ENCODE results near the gene SV2A.

The SV2A gene

GRCh38 chr1:149888247-149888998 lies 29.2 kb downstream of the SV2A start (continued):
- TF ChIP-seq ZSCAN5A (tag by site-specific recombination; IDR thresholded peaks at IDR 0.05) (no peak), REST (tag by site-specific recombination; IDR thresholded peaks at IDR 0.05) (peak; percentile 34), KLF17 (tag by site-specific recombination; IDR thresholded peaks at IDR 0.05) (peak; percentile 60; the same call in 1 of the 2 replicates), ZBTB11 (tag by site-specific recombination; conservative IDR thresholded peaks at IDR 0.05; ENCODE audit: low read depth) (peak; percentile 30), ZNF335 (tag by site-specific recombination; conservative IDR thresholded peaks at IDR 0.05) (peak; percentile 88), BCL11B (tag by site-specific recombination; IDR thresholded peaks at IDR 0.05; ENCODE audit: low read depth) (peak; percentile 61; the same call in 1 of the 2 replicates), INSM2 (tag by site-specific recombination; IDR thresholded peaks at IDR 0.05) (peak; percentile 63), ZBTB49 (tag by site-specific recombination; IDR thresholded peaks at IDR 0.05; ENCODE audit: low read depth) (no peak), ZEB2 (tag by site-specific recombination; IDR thresholded peaks at IDR 0.05) (peak; percentile 97), ZNF354C (tag by site-specific recombination; IDR thresholded peaks at IDR 0.05; ENCODE audit: borderline replicate concordance, low read depth) (no peak), KLF8 (tag by site-specific recombination; IDR thresholded peaks at IDR 0.05) (peak; percentile 76), ZNF521 (tag by site-specific recombination; IDR thresholded peaks at IDR 0.05) (no peak), ZBTB17 (tag by site-specific recombination; IDR thresholded peaks at IDR 0.05) (peak; percentile 91), ZNF76 (tag by site-specific recombination; IDR thresholded peaks at IDR 0.05; ENCODE audit: borderline replicate concordance, low read depth) (no peak; the same call in 1 of the 2 replicates), ZNF600 (tag by site-specific recombination; IDR thresholded peaks at IDR 0.05) (peak; percentile 59; the same call in 1 of the 2 replicates), ZNF112 (tag by site-specific recombination; IDR thresholded peaks at IDR 0.05) (no peak), ZNF488 (tag by site-specific recombination; IDR thresholded peaks at IDR 0.05) (no peak), ZNF391 (tag by site-specific recombination; IDR thresholded peaks at IDR 0.05; ENCODE audit: borderline replicate concordance, low read depth) (peak; percentile 60; the same call in 1 of the 2 replicates), ZSCAN18 (tag by site-specific recombination; IDR thresholded peaks at IDR 0.05) (no peak), ZNF654 (tag by site-specific recombination; IDR thresholded peaks at IDR 0.05; ENCODE audit: low read depth) (peak; percentile 14)
